Measurements from ENCODE around the gene NACC2.

Gene NACC2

DNA sequence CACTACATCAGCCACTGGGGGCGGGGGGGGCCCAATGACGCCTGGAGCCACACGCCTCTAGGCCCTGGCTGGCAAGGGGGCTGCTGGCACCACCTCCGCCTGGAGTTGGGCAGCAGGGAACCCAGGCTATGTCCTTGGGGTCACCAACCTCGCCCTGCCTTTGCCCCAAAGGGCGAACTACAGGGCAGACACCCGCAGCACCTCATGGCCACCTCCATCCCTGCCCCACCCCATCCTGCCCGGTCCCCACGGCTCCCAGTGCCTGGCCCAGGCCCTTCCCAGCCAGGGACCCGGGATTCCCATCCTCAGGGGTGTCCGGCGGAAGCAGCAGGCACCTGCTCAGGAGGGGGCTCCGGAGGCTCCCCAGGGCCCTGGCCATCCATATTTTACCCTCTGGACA is 37.0 kb downstream of the NACC2 start:
- H3K36me3 ChIP-seq (ENCODE audit: insufficient read depth): no peaks in the 10 kb centered on the region
- H3K9ac ChIP-seq: no peak overlapping the region
- no peaks in the 10 kb centered on the region for H3K79me2 ChIP-seq (ENCODE audit: insufficient read depth, low read depth)
- TF ChIP-seq, protein P1, sequence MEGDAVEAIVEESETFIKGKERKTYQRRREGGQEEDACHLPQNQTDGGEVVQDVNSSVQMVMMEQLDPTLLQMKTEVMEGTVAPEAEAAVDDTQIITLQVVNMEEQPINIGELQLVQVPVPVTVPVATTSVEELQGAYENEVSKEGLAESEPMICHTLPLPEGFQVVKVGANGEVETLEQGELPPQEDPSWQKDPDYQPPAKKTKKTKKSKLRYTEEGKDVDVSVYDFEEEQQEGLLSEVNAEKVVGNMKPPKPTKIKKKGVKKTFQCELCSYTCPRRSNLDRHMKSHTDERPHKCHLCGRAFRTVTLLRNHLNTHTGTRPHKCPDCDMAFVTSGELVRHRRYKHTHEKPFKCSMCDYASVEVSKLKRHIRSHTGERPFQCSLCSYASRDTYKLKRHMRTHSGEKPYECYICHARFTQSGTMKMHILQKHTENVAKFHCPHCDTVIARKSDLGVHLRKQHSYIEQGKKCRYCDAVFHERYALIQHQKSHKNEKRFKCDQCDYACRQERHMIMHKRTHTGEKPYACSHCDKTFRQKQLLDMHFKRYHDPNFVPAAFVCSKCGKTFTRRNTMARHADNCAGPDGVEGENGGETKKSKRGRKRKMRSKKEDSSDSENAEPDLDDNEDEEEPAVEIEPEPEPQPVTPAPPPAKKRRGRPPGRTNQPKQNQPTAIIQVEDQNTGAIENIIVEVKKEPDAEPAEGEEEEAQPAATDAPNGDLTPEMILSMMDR (conservative IDR thresholded peaks at IDR 0.05; ENCODE audit: low read depth, low read length): no peak
- H2AFZ ChIP-seq (ENCODE audit: low read depth): no peak overlapping the region
- peaks cover 97% of the 10 kb centered on the region for H3K27me3 ChIP-seq (ENCODE audit: insufficient read depth, low read depth)
- H4K20me1 ChIP-seq (ENCODE audit: insufficient read depth): no peaks in the 10 kb centered on the region
- H3K27ac ChIP-seq: no peak overlapping the region
- H3K4me3 ChIP-seq (IDR thresholded peaks at IDR 0.05; ENCODE audit: insufficient read depth, low read depth, low read length): no peak overlapping the region
- no peaks in the 10 kb centered on the region for H3K4me1 ChIP-seq (ENCODE audit: low read depth, poor library complexity, severe bottlenecking)
- H3K4me2 ChIP-seq: no peak overlapping the region

DNA sequence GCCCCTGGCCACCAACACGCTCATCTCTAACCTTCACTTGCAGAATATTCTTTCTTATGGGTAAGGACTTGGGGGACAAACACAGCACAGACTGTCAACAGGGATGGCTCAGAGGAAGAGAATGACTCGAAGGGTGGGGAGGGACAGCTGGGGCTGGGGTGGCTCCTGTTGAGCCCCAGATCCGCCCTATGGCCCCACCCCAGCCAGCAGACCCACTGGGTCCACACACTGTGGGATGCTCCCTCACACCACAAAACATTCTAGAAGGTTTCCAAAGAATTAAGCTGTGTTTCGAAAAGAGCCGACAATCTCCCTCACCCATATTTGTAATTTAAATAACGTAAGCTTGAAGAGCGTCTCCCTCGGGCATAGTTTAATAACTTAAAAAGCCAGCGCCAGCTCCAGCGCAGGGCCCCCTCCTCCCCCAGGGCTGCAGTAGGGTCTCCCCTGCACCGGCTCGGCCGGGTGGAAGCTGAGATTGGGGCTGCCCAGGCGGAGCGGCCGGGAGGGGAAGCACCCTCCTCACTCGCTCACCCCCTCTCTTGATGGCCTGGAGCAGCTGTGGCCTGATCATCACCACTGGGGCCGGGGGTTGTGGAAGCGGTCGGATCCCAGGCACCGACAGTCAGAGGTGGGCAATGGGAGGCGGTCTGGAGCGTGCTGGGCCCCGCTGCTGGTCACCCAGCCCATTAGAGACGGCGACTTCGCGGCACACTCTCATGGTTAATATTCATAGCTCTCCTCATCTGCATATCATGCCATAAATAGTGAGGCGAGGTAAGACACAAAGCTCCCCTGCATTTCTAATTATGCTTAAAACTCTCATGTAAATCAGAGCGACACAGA is 37.6 kb downstream of the NACC2 start:
- H3K4me1 ChIP-seq (ENCODE audit: low read depth, poor library complexity, severe bottlenecking): no peaks in the 10 kb centered on the region
- no peaks in the 10 kb centered on the region for H3K36me3 ChIP-seq (ENCODE audit: insufficient read depth)
- no peaks in the 10 kb centered on the region for H3K79me2 ChIP-seq (ENCODE audit: insufficient read depth, low read depth)
- H4K20me1 ChIP-seq (ENCODE audit: insufficient read depth): no peaks in the 10 kb centered on the region
- no peak overlapping the region for H3K9ac ChIP-seq
- H3K27ac ChIP-seq: no peak overlapping the region
- H2AFZ ChIP-seq (ENCODE audit: low read depth): no peak overlapping the region
- H3K27me3 ChIP-seq (ENCODE audit: insufficient read depth, low read depth): peaks cover 97% of the 10 kb centered on the region
- H3K4me2 ChIP-seq: no peak overlapping the region
- H3K4me3 ChIP-seq (IDR thresholded peaks at IDR 0.05; ENCODE audit: insufficient read depth, low read depth, low read length): no peak overlapping the region
- TF ChIP-seq, protein P1 (conservative IDR thresholded peaks at IDR 0.05; ENCODE audit: low read depth, low read length): no peak

- Histone ChIP-seq H3K4me2 (no peak overlapping the region), H3K4me3 (IDR thresholded peaks at IDR 0.05; ENCODE audit: insufficient read depth, low read depth, low read length) (no peak overlapping the region), H3K36me3 (ENCODE audit: insufficient read depth) (no peaks in the 10 kb centered on the region), H3K27ac (no peak overlapping the region), H3K27me3 (ENCODE audit: insufficient read depth, low read depth) (peaks cover 95% of the 10 kb centered on the region), H2AFZ (ENCODE audit: low read depth) (no peak overlapping the region), H3K79me2 (ENCODE audit: insufficient read depth, low read depth) (no peaks in the 10 kb centered on the region), H3K4me1 (ENCODE audit: low read depth, poor library complexity, severe bottlenecking) (no peaks in the 10 kb centered on the region), H3K9ac (no peak overlapping the region), H4K20me1 (ENCODE audit: insufficient read depth) (no peaks in the 10 kb centered on the region)
- TF ChIP-seq, protein P1 (conservative IDR thresholded peaks at IDR 0.05; ENCODE audit: low read depth, low read length): no peak
Measured at GRCh38 chr9:136056546-136057235, 38.4 kb downstream of the NACC2 start.

DNA sequence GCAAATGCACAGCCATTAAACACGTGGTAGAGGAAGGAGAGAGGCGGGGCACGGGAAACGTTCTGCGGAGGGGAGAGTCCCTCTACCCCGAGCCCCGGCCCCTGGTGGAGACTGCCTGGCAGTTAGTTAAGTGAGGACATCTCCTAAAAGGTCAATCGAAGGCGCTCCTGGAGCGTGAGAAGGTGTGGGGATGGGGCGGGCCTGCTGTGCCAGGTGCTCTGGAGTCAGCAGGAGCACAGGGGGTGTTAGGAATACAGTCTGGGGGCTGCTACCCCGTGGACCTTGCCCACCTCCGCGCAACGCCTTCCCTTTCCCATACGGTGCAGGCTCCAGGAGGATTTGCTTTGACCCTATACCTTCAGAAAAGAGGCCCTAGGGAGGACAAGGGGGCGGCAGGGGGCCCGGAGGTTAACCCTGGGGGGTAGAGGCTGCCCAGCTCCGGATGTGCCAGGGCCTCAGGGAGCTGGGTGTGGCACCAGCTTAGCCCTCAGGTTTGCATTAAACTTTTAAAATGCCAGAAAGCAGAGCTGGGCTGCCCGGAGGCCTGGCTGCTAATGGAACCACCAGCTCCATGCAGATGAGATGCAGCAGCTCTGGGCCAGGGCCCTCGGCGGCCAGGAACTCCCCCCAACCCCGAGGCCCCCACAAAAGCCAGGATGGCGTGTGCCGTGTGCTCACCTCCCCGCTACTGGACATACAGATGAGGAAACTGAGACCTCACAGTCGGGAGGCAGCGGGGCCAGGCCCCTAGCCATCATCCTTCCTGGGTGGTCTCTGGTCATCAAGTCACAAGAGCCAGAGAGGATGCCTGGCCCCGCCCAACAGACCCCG is 39.2 kb downstream of the NACC2 start:
- no peak overlapping the region for H3K9ac ChIP-seq
- no peak overlapping the region for H2AFZ ChIP-seq (ENCODE audit: low read depth)
- H3K4me1 ChIP-seq (ENCODE audit: low read depth, poor library complexity, severe bottlenecking): no peaks in the 10 kb centered on the region
- H3K4me2 ChIP-seq: no peak overlapping the region
- TF ChIP-seq, protein P1 (conservative IDR thresholded peaks at IDR 0.05; ENCODE audit: low read depth, low read length): no peak
- no peak overlapping the region for H3K4me3 ChIP-seq (IDR thresholded peaks at IDR 0.05; ENCODE audit: insufficient read depth, low read depth, low read length)
- no peaks in the 10 kb centered on the region for H3K79me2 ChIP-seq (ENCODE audit: insufficient read depth, low read depth)
- no peaks in the 10 kb centered on the region for H4K20me1 ChIP-seq (ENCODE audit: insufficient read depth)
- no peaks in the 10 kb centered on the region for H3K36me3 ChIP-seq (ENCODE audit: insufficient read depth)
- peaks cover 93% of the 10 kb centered on the region for H3K27me3 ChIP-seq (ENCODE audit: insufficient read depth, low read depth)
- H3K27ac ChIP-seq: no peak overlapping the region

All from KMS-11 (cell line).